ENCODE data around the gene MTX1. TPM values are rescaled to one million over a fixed set of nuclear protein-coding genes. Genes with fewer than 3 reads are reported as not detected.

Gene MTX1
- total and polyA plus RNA-seq, 9 of the 15 experiments (the other 6 are each of a cell fraction or from before 2014, with no cell fraction given): 29.1 to 98.4 (median 66.9) TPM

- TF ChIP-seq E2F8 (IDR thresholded peaks at IDR 0.05; ENCODE audit: low read depth, partially characterized antibody) (peak; percentile 59), L3MBTL2 (IDR thresholded peaks at IDR 0.05) (peak; percentile 36; the same call in 1 of the 2 replicates), CAMTA2 (CRISPR knock-in tag; conservative IDR thresholded peaks at IDR 0.05) (no peak), HMGXB4 (CRISPR knock-in tag; IDR thresholded peaks at IDR 0.05) (peak; percentile 93; the same call in 1 of the 2 replicates), DIDO1 (tag; IDR thresholded peaks at IDR 0.05; ENCODE audit: low read depth) (no peak), TFAP4 (CRISPR knock-in tag; IDR thresholded peaks at IDR 0.05; ENCODE audit: borderline replicate concordance) (peak; percentile 87), ZNF740 (CRISPR knock-in tag; IDR thresholded peaks at IDR 0.05) (no peak), ZNF740 (tag; IDR thresholded peaks at IDR 0.05) (no peak), ZNF282 (CRISPR knock-in tag; IDR thresholded peaks at IDR 0.05) (no peak), RBFOX2 (IDR thresholded peaks at IDR 0.05; ENCODE audit: low read depth, low read length) (peak; percentile 54), KLF16 (IDR thresholded peaks at IDR 0.05) (peak; percentile 74), ZNF764 (CRISPR knock-in tag; IDR thresholded peaks at IDR 0.05; ENCODE audit: low read depth) (no peak), NCOR1 (IDR thresholded peaks at IDR 0.05) (no peak), ZNF384 (IDR thresholded peaks at IDR 0.05; ENCODE audit: low read depth, low read length) (peak; percentile 52; the same call in 1 of the 2 replicates), DEAF1 (CRISPR knock-in tag; IDR thresholded peaks at IDR 0.05) (peak; percentile 76), TAF7 (tag; IDR thresholded peaks at IDR 0.05) (no peak), TOE1 (IDR thresholded peaks at IDR 0.05; ENCODE audit: borderline replicate concordance) (peak; percentile 34; the same call in 1 of the 2 replicates), TOE1 (CRISPR knock-in tag; IDR thresholded peaks at IDR 0.05; ENCODE audit: borderline replicate concordance, low read depth) (no peak)
Observed at GRCh38 chr1:155250633-155251449, 42.3 kb downstream of the MTX1 start (continued).

Data from K562 (cell line).